Vagina (tissue), 2 donors: Measurements from ENCODE around the gene GAB2. TPM values are rescaled to one million over a fixed set of nuclear protein-coding genes. Genes with fewer than 3 reads are reported as not detected.

Experiments used
- DNase-seq, 2 donors: peaks; one replicate each; pipeline ENCODE4 v3.0.0-alpha.2; 2017; ENCODE audit errors: extremely low spot score in 2 of 2
- H3K27ac ChIP-seq: fragments of 200-600 bp; sonication (generic); one replicate; pipeline ENCODE4 v1.5.1; 2019
- H3K27me3 ChIP-seq: fragments of 200-600 bp; sonication (generic); one replicate; pipeline ENCODE4 v1.5.1; 2019
- H3K36me3 ChIP-seq, 2 donors: fragments of 200-600 bp; sonication (generic); one replicate each; pipeline ENCODE4 v1.5.1; 2017 to 2019
- H3K4me1 ChIP-seq: fragments of 200-600 bp; sonication (generic); one replicate; pipeline ENCODE4 v1.5.1; 2019
- H3K4me3 ChIP-seq, 2 donors: fragments of 200-600 bp; sonication (generic); 1 replicate in 1 of 2; 2 replicates in 1 of 2; pipeline ENCODE4 v1.5.1; 2016 to 2019
- H3K9me3 ChIP-seq: fragments of 200-600 bp; sonication (generic); one replicate; pipeline ENCODE4 v1.5.1; 2019
- CTCF ChIP-seq, 3 experiments: fragments of 450-650 bp in 2 of 3; fragments of 200-600 bp in 1 of 3; sonication (generic) in 1 of 3; IDR thresholded peaks; one replicate each; pipeline ENCODE4 v1.5.1; 2017 to 2019; ENCODE audit warnings: antibody characterized with exemption in 3 of 3, mild to moderate bottlenecking in 2 of 3, moderate library complexity in 2 of 3
- POLR2A ChIP-seq, 2 donors: fragments of 450-650 bp; IDR thresholded peaks; one replicate each; pipeline ENCODE4 v1.6.1; 2017; ENCODE audit warnings: antibody characterized with exemption in 2 of 2, mild to moderate bottlenecking in 2 of 2, moderate library complexity in 2 of 2
- POLR2AphosphoS5 ChIP-seq, 2 donors: sonication (generic); formaldehyde crosslinking; IDR thresholded peaks; one replicate each; pipeline ENCODE4 v1.9.0; 2017; ENCODE audit warnings: antibody characterized with exemption in 2 of 2, mild to moderate bottlenecking in 2 of 2, low read depth in 1 of 2; ENCODE audit not compliant: insufficient read depth in 1 of 2
- intact Hi-C: fragments of 100-400 bp; cut with DNase I; formaldehyde crosslinking; loops from one replicate; pipeline ENCODE4 v1.15.1; 2023
- total RNA-seq: library from RNA; depleted of rRNA; stranded (reverse); fragments of >200 nt; gene quantifications from one replicate; pipeline ENCODE4 v1.2.3, GENCODE V29; 2016

GAB2 gene
- total RNA-seq, 1 donor from 2014 or later, result 24.6 TPM

GRCh38 chr11:78341841-78342240 lies 75.8 kb downstream of the GAB2 start:
- H3K36me3 ChIP-seq, result no peaks in the 10 kb centered on the region
- intact Hi-C loops, result no loop called here
- no peak for DNase-seq
- peaks cover 44% of the 10 kb centered on the region for H3K4me1 ChIP-seq
- no peak for TF ChIP-seq CTCF (IDR thresholded peaks at IDR 0.05)
- TF ChIP-seq POLR2A (IDR thresholded peaks at IDR 0.05), result no peak
- TF ChIP-seq POLR2AphosphoS5 (IDR thresholded peaks at IDR 0.05; ENCODE audit: insufficient read depth in 1 of 2, low read depth in 1 of 2), result no peak
- H3K27me3 ChIP-seq, result no peaks in the 10 kb centered on the region
- H3K27ac ChIP-seq, result no peak overlapping the region
- H3K9me3 ChIP-seq, result no peaks in the 10 kb centered on the region
- no peak overlapping the region for H3K4me3 ChIP-seq

GRCh38 chr11:78340530-78340929 lies 77.1 kb downstream of the GAB2 start:
- no peaks in the 10 kb centered on the region for H3K9me3 ChIP-seq
- no peak for TF ChIP-seq CTCF (IDR thresholded peaks at IDR 0.05)
- no peak for TF ChIP-seq POLR2AphosphoS5 (IDR thresholded peaks at IDR 0.05; ENCODE audit: insufficient read depth in 1 of 2, low read depth in 1 of 2)
- TF ChIP-seq POLR2A (IDR thresholded peaks at IDR 0.05), result no peak
- H3K27me3 ChIP-seq, result no peaks in the 10 kb centered on the region
- peaks cover 33% of the 10 kb centered on the region for H3K4me1 ChIP-seq
- DNase-seq, result no peak
- H3K4me3 ChIP-seq, result no peak overlapping the region
- H3K36me3 ChIP-seq, result no peaks in the 10 kb centered on the region
- no peak overlapping the region for H3K27ac ChIP-seq
- intact Hi-C loops, result no loop called here

GRCh38 chr11:78339945-78340344 lies 77.7 kb downstream of the GAB2 start:
- no peak for DNase-seq
- Histone ChIP-seq H3K9me3 (no peaks in the 10 kb centered on the region), H3K27ac (no peak overlapping the region), H3K36me3 (no peaks in the 10 kb centered on the region), H3K4me1 (peaks cover 28% of the 10 kb centered on the region), H3K27me3 (no peaks in the 10 kb centered on the region), H3K4me3 (no peak overlapping the region)
- intact Hi-C loops, result no loop called here
- TF ChIP-seq CTCF (IDR thresholded peaks at IDR 0.05), result no peak
- TF ChIP-seq POLR2A (IDR thresholded peaks at IDR 0.05), result no peak
- TF ChIP-seq POLR2AphosphoS5 (IDR thresholded peaks at IDR 0.05; ENCODE audit: insufficient read depth in 1 of 2, low read depth in 1 of 2), result no peak

GRCh38 chr11:78339483-78339882 lies 78.1 kb downstream of the GAB2 start:
- Histone ChIP-seq H3K9me3 (no peaks in the 10 kb centered on the region), H3K27me3 (no peaks in the 10 kb centered on the region), H3K4me3 (no peak overlapping the region), H3K36me3 (no peaks in the 10 kb centered on the region), H3K27ac (no peak overlapping the region), H3K4me1 (peaks cover 25% of the 10 kb centered on the region)
- no peak for DNase-seq
- TF ChIP-seq CTCF (IDR thresholded peaks at IDR 0.05) (no peak), POLR2AphosphoS5 (IDR thresholded peaks at IDR 0.05; ENCODE audit: insufficient read depth in 1 of 2, low read depth in 1 of 2) (no peak), POLR2A (IDR thresholded peaks at IDR 0.05) (no peak)
- intact Hi-C loops, result no loop called here

GRCh38 chr11:78338702-78339101 lies 78.9 kb downstream of the GAB2 start:
- H3K27me3 ChIP-seq, result no peaks in the 10 kb centered on the region
- no peaks in the 10 kb centered on the region for H3K9me3 ChIP-seq
- intact Hi-C loops, result no loop called here
- H3K4me3 ChIP-seq, result no peak overlapping the region
- DNase-seq, result no peak
- H3K36me3 ChIP-seq, result no peaks in the 10 kb centered on the region
- peaks cover 22% of the 10 kb centered on the region for H3K4me1 ChIP-seq
- TF ChIP-seq POLR2AphosphoS5 (IDR thresholded peaks at IDR 0.05; ENCODE audit: insufficient read depth in 1 of 2, low read depth in 1 of 2) (no peak), CTCF (IDR thresholded peaks at IDR 0.05) (no peak), POLR2A (IDR thresholded peaks at IDR 0.05) (no peak)
- no peak overlapping the region for H3K27ac ChIP-seq
